A673 (cell line): ENCODE data around the gene CMIP.
"Not testable (repeated sequence)": the region's sequence is repeated elsewhere in the genome, so short reads cannot be mapped to it uniquely, and the experiment has no call there.

ENCODE experiments used
- CTCF ChIP-seq: fragments of 300-800, 200-600 bp; sonication (generic); conservative IDR thresholded peaks from 2 replicates; pipeline ENCODE4 v1.5.1; 2017; ENCODE audit warnings: low read depth, mild to moderate bottlenecking, antibody characterized with exemption, low read length, moderate library complexity, mixed read lengths
- EZH2 ChIP-seq: fragments of 200-600 bp; sonication (generic); IDR thresholded peaks from 2 replicates; pipeline ENCODE4 v1.6.1; 2017; ENCODE audit warnings: borderline replicate concordance, low read depth, mild to moderate bottlenecking, mixed read lengths, antibody characterized with exemption, low read length; ENCODE audit not compliant: poor library complexity, severe bottlenecking

- TF ChIP-seq CTCF, EZH2: not testable (repeated sequence)
Measured at GRCh38 chr16:81422153-81422552, 22.5 kb upstream of the CMIP start.
